CD4-positive, alpha-beta T cell treated with Interleukin-21 for 1 hour (primary cell): ENCODE results near the gene ATF7.
A peak's percentile ranks its signal among the peaks of the same experiment; 100 is the strongest.

Source experiments
- DNase-seq: peaks from one replicate; pipeline ENCODE4 v3.0.0-alpha.2; 2020

The ATF7 gene

DNA sequence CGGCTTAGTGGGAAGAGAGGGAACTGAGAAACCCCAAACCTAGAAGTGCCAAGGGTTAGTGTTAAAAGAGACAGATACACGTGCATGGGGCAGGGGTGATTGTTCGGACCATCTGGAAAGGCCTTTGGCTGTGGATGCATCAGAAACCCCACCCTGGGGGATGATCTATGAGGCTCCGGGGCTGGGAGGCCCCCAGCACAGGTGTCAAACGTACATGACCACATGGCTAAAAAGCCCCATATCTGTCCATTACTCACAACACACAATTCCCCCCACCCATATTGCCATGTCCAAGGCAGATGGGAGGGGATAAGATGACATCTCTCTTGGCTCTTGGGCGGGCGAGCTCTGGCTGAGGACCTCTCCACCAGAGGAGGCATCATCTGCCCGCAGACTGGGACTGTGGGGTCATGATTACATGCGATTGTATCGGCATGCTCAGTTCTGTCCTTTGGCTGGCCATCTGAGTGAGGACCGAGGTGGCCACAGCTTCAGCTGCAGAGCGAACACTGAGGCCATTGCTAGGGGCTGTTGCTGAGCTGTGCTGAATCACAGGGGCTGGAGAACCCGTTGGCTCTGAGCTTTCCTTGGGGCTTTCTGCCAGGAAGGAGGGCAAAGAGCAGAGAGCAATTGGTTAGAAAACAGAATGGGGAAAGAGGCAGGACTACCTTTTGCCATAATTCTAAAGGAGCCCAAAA is 109.3 kb downstream of the ATF7 start:
- DNase-seq, result no peak

- no peak for DNase-seq
Measured at GRCh38 chr12:53515291-53515680, 110.9 kb downstream of the ATF7 start.

GRCh38 chr12:53514628-53515290 is 111.4 kb downstream of the ATF7 start:
- DNase-seq, result no peak

- no peak for DNase-seq
Measured at GRCh38 chr12:53513712-53514410, 112.3 kb downstream of the ATF7 start.

GRCh38 chr12:53510181-53510812 is 115.9 kb downstream of the ATF7 start:
- DNase-seq, result no peak

DNA sequence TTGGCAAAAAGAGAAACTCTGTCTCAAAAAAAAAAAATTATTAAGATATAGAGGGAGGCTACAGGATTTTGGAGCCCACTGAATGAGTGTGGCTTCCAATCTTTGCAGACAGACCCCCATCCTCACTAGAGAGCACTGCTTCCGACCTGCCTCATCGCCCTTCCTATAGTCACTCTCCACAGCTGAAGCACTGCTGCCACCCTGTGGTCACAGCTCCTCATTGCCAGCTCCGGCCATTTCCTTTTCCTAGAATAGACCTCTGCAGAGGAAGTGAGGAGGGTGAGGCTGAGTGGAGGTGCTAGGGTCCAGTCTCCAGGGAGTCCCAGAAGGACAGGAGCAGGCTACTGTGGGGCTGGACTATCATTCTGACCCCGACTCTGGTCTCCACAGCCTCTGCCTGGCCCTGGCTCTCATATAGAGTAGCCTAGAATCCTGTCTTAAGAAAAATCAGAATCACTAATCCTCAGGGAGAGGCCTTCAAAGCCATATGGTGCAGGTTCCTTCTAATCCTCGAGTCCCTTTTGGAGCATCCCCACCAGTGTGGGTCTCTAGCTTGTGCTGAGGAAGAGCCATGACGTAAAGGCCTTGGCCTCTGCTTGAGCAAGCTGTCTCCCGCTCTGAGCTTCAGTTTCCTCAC is 117.5 kb downstream of the ATF7 start:
- peak; percentile 86 for DNase-seq

- DNase-seq, result no peak
Measured at GRCh38 chr12:53507603-53507885, 118.6 kb downstream of the ATF7 start.

DNA sequence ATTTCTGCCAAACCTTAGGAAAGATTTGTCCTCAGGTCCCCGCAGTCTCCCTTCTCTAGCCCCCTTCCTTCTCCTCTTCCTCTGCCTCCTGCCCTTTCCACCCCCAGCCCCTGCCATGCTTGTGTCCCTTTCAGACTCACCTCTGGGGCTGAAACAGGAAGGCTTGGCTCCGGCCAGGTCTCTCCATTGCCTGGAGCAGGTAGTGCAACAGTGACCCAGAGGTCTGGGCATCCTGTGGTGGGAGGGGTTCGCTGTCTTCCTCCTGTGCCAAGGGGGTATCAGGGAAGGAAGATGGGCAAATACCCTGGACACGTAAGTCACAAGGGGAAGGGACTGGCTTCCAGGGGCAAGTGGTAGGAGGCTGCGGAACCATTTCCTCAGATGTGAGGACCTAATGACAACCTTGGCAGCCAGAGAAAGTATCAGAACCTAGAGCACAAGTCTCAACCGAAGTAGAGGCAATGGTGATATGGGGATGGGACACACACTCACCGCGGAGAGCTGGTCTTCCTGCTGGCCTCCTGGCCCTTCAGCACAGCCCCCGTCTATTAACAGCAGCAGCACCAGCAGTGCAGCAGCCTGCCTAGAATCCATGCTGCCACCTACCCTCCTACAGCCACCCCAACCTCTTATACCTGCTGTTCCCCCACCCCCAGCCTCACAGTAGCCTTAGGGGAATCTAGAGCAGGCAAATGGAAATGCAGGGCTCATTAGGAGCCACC is 119.1 kb downstream of the ATF7 start, which contains the start of gene NPFF:
NPFF (minus strand) TSS at position 604 of the 722 bp plus-strand sequence; CDS start at position 594, 10 bp downstream.
- no peak for DNase-seq

- DNase-seq, result no peak
Measured at GRCh38 chr12:53506450-53506785, 119.8 kb downstream of the ATF7 start.

DNA sequence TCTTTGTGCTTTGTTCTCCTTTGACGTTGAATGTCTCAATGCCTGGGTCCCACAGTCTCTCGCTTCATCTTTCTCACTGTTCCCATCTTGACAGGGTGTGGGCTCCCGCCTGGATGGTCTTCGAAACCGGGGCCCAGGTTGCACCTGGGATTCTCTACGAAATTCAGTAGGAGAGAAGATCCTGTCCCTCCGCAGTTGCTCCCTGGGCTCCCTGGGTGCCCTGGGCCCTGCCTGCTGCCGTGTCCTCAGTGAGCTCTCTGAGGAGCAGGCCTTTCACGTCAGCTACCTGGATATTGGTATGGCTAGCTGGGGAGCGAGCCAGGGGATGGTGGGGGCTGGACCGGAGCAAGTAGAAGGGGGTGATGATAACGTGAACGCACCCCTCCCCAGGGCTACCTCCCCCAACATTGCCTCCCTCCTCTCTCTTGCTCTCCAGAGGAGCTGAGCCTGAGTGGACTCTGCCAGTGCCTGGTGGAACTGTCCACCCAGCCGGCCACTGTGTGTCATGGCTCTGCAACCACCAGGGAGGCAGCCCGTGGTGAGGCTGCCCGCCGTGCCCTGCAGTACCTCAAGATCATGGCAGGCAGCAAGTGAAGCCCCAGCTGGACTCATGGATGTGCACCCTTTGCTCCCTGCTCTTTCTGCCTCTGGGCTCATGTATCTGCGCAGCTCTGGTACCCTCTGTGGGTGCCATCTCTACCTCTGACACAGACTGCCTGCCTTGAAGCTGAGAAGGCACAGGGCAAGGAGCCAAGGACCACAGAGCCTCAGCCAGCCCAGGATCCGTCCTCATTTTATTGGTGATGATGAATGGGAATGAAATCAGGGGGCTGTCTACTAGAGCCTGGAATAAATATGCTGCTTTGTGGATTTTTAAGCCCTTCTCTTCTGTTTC is 120.4 kb downstream of the ATF7 start:
- DNase-seq, result no peak

DNA sequence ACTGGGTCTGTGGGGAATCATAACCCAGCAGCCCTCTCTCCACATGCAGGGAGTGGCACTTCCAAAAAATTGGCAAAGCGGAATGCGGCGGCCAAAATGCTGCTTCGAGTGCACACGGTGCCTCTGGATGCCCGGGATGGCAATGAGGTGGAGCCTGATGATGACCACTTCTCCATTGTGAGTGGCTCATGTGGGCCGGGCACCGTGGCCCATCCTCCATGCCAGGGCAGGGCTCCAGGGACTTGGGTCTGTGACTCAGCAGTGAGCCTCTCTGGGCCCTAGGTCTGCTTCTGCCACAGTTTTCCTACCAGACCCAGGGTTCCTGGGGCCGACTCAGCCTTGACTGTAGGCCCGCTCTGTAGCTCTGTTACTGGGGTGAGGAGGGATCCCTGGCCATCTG is 121.1 kb downstream of the ATF7 start:
- DNase-seq, result no peak

DNA sequence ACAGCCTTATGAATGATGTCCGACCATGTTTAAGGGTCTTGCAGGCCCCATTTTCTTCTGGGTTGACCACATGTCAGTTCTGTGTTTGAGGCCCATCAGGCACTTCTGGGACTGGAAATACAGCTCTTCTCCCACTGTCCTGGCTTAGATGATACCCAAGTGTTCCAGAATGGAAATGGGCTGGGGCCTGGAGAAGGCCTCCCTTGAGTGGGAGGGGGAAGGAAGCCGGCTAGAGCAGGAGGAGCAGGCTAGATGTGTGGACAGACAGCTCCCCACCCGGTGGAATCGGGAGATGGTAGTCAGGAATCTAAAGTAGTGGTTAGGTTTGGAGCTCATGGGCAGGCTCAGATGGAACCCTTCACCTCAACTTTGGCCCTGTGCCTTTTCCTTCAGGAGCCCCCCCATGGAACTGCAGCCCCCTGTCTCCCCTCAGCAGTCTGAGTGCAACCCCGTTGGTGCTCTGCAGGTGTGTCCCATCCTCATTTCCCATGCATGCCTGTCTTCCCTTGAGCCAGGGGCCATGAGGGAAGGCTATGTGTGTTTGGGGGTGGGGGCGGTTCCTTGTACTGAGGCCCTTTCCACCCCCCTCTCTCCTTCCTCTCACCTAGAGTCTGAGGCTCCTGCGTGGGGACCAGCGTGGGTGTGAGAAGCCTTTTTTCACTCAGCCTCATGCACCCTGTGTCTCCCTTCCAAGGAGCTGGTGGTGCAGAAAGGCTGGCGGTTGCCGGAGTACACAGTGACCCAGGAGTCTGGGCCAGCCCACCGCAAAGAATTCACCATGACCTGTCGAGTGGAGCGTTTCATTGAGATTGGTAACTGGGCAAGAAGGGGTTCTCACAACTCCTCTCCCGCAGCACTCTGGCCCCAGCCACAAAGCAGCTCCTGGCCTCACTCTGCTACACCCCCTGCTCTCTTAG is 121.9 kb downstream of the ATF7 start:
- no peak for DNase-seq

GRCh38 chr12:53502983-53503728 is 123.0 kb downstream of the ATF7 start:
- DNase-seq, result no peak

DNA sequence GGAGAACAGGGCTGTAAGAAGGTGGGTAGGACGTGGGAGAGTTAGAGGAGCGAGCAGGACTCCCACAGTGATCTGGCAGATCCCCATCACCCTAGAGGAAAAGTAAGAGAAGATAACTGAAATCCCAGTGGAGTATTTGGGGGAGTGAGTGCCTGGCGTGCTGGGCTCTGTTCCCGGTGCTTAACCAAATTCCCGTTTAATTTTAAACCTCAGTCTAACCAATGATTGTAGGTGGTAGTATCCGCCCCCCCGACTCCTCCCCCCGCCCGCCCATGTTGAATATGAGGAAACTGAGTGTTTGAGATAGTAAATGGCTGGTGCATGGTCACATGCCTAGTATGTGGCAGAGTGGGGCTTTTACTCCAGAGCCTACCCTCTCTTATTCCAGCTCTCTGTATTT is 123.9 kb downstream of the ATF7 start:
- DNase-seq, result no peak

GRCh38 chr12:53501615-53502181 is 124.5 kb downstream of the ATF7 start:
- DNase-seq, result no peak

GRCh38 chr12:53500776-53501614 is 125.2 kb downstream of the ATF7 start, which contains the start of gene TARBP2:
Gene TARBP2, plus strand, starts transcription at chr12:53501283. Its CDS starts 126 bp downstream, at chr12:53501409.
- DNase-seq, result peak; percentile 100

- DNase-seq, result peak; percentile 46
Measured at GRCh38 chr12:53500142-53500775, 125.9 kb downstream of the ATF7 start.
